Mesenchymal stem cell (in vitro differentiated cells and primary cell): ENCODE results near the gene STX4.

Experiments
- DNase-seq: peaks from one replicate; pipeline ENCODE4 v3.0.0-alpha.2; 2013
- H2AFZ ChIP-seq: one replicate; pipeline ENCODE4 v1.6.1; 2013; ENCODE audit warnings: low read depth, mild to moderate bottlenecking, control low read depth, inconsistent platforms, low read length, moderate library complexity
- H2AK5ac ChIP-seq: 2 replicates; pipeline ENCODE4 v1.6.1; 2013; ENCODE audit warnings: low read length, moderate library complexity, mild to moderate bottlenecking, inconsistent platforms; ENCODE audit not compliant: severe bottlenecking
- H2BK120ac ChIP-seq: one replicate; pipeline ENCODE4 v1.6.1; 2013; ENCODE audit warnings: low read depth, mild to moderate bottlenecking, inconsistent platforms, low read length, moderate library complexity
- H2BK12ac ChIP-seq, 2 experiments: one replicate each; pipeline ENCODE4 v1.6.1; 2013; ENCODE audit warnings: inconsistent platforms in 2 of 2, low read length in 2 of 2, mild to moderate bottlenecking in 2 of 2, moderate library complexity in 2 of 2, control low read depth in 1 of 2
- H2BK15ac ChIP-seq: one replicate; pipeline ENCODE4 v1.6.1; 2013; ENCODE audit warnings: mild to moderate bottlenecking, low read depth, inconsistent platforms; ENCODE audit not compliant: poor library complexity, severe bottlenecking
- H2BK5ac ChIP-seq: 2 replicates; pipeline ENCODE4 v1.6.1; 2013; ENCODE audit warnings: low read depth, mild to moderate bottlenecking, low read length, control low read depth, inconsistent platforms; ENCODE audit not compliant: poor library complexity, severe bottlenecking
- H3K14ac ChIP-seq, 2 experiments: one replicate each; pipeline ENCODE4 v1.6.1; 2013; ENCODE audit warnings: inconsistent platforms in 2 of 2, low read length in 2 of 2, control low read depth in 1 of 2, mild to moderate bottlenecking in 1 of 2, moderate library complexity in 1 of 2
- H3K18ac ChIP-seq, 2 experiments: one replicate each; pipeline ENCODE4 v1.6.1; 2013; ENCODE audit warnings: inconsistent platforms in 2 of 2, low read length in 2 of 2, control low read depth in 1 of 2, low read depth in 1 of 2, mild to moderate bottlenecking in 1 of 2
- H3K23ac ChIP-seq, 2 experiments: one replicate each; pipeline ENCODE4 v1.6.1; 2013; ENCODE audit warnings: inconsistent platforms in 2 of 2, low read length in 2 of 2, mild to moderate bottlenecking in 2 of 2, moderate library complexity in 2 of 2, control low read depth in 1 of 2
- H3K27ac ChIP-seq: 2 replicates; pipeline ENCODE4 v1.5.1; 2013; ENCODE audit warnings: mild to moderate bottlenecking, moderate library complexity, low read length, control low read depth, inconsistent platforms; ENCODE audit not compliant: poor library complexity, severe bottlenecking
- H3K27me3 ChIP-seq, 2 experiments: 2 replicates each; pipeline versions ENCODE4 v1.6.1 to v1.7.0; 2013; ENCODE audit warnings: low read length in 2 of 2, mild to moderate bottlenecking in 2 of 2, moderate library complexity in 2 of 2, control low read depth in 1 of 2, inconsistent platforms in 1 of 2; ENCODE audit not compliant: control insufficient read depth in 1 of 2, insufficient read depth in 1 of 2
- H3K36me3 ChIP-seq, 2 experiments: 2 replicates each; pipeline versions ENCODE4 v1.6.1 to v1.7.0; 2013; ENCODE audit warnings: low read length in 2 of 2, control low read depth in 1 of 2, inconsistent platforms in 1 of 2, low read depth in 1 of 2, mild to moderate bottlenecking in 1 of 2; ENCODE audit not compliant: insufficient read depth in 2 of 2, control insufficient read depth in 1 of 2
- H3K4ac ChIP-seq, 2 experiments: one replicate each; pipeline ENCODE4 v1.6.1; 2013; ENCODE audit warnings: inconsistent platforms in 2 of 2, low read length in 2 of 2, mild to moderate bottlenecking in 2 of 2, moderate library complexity in 2 of 2, control low read depth in 1 of 2, low read depth in 1 of 2
- H3K4me1 ChIP-seq: 2 replicates; pipeline ENCODE4 v1.6.1; 2013; ENCODE audit warnings: low read depth, low read length, control low read depth; ENCODE audit not compliant: control insufficient read depth, insufficient read depth
- H3K4me2 ChIP-seq: 2 replicates; pipeline ENCODE4 v1.6.1; 2013; ENCODE audit warnings: low read length, mild to moderate bottlenecking, inconsistent platforms; ENCODE audit not compliant: poor library complexity, severe bottlenecking
- H3K4me3 ChIP-seq, 2 experiments: 2 replicates each; pipeline versions ENCODE4 v1.5.1 to v1.7.0; 2013; ENCODE audit warnings: low read length in 2 of 2, mild to moderate bottlenecking in 2 of 2, control low read depth in 1 of 2, low read depth in 1 of 2; ENCODE audit not compliant: insufficient read depth in 1 of 2
- H3K79me1 ChIP-seq: replicated peaks from 2 replicates; pipeline ENCODE4 v1.6.1; 2013; ENCODE audit warnings: mild to moderate bottlenecking, control low read depth, low read length, inconsistent platforms; ENCODE audit not compliant: poor library complexity, severe bottlenecking
- H3K9ac ChIP-seq: 2 replicates; pipeline ENCODE4 v1.7.0; 2013; ENCODE audit warnings: mild to moderate bottlenecking, low read length, moderate library complexity
- H3K9me3 ChIP-seq: 2 replicates; pipeline ENCODE4 v1.7.0; 2013; ENCODE audit warnings: mild to moderate bottlenecking, low read length; ENCODE audit not compliant: control insufficient read depth
- H4K8ac ChIP-seq: one replicate; pipeline ENCODE4 v1.6.1; 2013; ENCODE audit warnings: inconsistent platforms, mild to moderate bottlenecking, low read length, moderate library complexity
- H4K91ac ChIP-seq: one replicate; pipeline ENCODE4 v1.6.1; 2013; ENCODE audit warnings: mild to moderate bottlenecking, low read length, inconsistent platforms
- WGBS: methylation state at CpG from one replicate; pipeline ENCODE4 v1.1.7; 2013; ENCODE audit warnings: mixed read lengths; 5-methylcytosine and 5-hydroxymethylcytosine counted together

Gene STX4

DNA sequence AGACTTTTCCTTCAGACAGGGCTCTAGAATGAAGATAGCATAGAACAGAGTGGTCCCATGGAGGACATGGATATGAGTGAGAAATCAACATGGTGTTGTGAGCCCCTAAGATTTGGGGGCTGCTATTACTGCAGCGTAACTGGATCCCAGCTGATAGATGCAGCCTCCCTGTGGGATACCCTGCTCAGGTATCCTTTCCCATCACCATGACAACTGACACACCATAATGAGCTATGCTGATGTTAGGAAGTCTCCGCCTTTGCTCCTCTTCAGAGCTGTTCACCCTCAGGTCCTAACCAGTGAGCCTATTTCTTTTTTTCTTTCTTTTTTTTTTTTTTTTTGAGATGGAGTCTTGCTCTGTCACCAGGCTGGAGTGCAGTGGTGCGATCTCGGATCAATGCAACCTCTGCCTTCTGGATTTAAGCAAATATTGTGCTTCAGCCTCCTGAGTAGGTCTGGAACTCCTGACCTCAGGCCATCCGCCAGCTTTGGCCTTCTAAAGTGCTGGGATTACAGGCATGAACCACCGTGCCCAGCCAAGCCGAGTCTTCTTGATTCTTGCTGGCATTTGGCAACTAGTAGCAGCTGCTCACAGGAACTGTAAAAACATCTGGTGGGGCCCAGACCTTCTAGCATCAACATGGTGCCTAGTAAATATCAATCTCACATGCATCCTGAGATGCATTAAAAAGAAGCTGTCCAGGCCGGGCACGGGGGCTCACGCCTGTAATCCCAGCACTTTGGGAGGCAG is 17.1 kb downstream of the STX4 start:
- H2AK5ac ChIP-seq: no peak overlapping the region
- H3K9ac ChIP-seq: no peak overlapping the region
- H3K4me1 ChIP-seq: peaks cover 7% of the 10 kb centered on the region
- H2BK15ac ChIP-seq: no peak overlapping the region
- no peak overlapping the region for H3K23ac ChIP-seq
- no peak overlapping the region for H2BK5ac ChIP-seq
- H2BK12ac ChIP-seq: peak overlapping the region; percentile 25 to 37
- no peak overlapping the region for H3K4ac ChIP-seq
- H3K9me3 ChIP-seq: no peaks in the 10 kb centered on the region
- H3K36me3 ChIP-seq: no peaks in the 10 kb centered on the region
- DNase-seq: no peak
- no peaks in the 10 kb centered on the region for H3K27me3 ChIP-seq
- no peak overlapping the region for H4K91ac ChIP-seq
- WGBS: 95% methylated on average over 10 of the region's 10 CpGs
- H3K18ac ChIP-seq: no peak overlapping the region
- H3K79me1 ChIP-seq: no peaks in the 10 kb centered on the region
- no peak overlapping the region for H2AFZ ChIP-seq
- H2BK120ac ChIP-seq: no peak overlapping the region
- no peak overlapping the region for H3K4me3 ChIP-seq
- no peak overlapping the region for H3K4me2 ChIP-seq
- no peak overlapping the region for H4K8ac ChIP-seq
- H3K27ac ChIP-seq: no peak overlapping the region
- no peak overlapping the region for H3K14ac ChIP-seq

DNA sequence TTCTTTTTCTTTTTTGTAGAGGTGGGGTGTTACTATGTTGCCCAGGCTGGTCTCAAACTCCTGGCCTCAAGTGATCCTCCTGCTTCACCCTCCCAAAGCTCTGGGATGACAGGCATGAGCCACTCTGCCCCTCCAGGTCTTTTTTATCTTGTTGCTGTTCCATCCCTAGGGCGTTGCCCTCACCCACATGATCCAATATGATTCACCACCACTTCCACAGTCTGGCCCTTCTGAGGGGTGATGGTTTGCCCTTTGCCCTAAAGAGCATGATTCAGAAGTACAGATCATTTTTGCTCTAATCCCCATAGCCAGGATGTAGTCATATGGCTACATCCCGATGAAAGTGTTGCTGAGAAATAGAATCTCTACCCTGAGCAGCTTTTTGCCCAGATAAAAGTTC is 18.8 kb downstream of the STX4 start:
- Histone ChIP-seq H3K4ac (peak overlapping the region in 1 of 2 experiments; percentile 80), H3K4me2 (peak overlapping the region; percentile 22), H3K27ac (peak overlapping the region; percentile 69), H2BK12ac (peak overlapping the region in 1 of 2 experiments; percentile 63), H2BK15ac (no peak overlapping the region), H3K9ac (peak overlapping the region; percentile 73), H3K14ac (no peak overlapping the region), H3K4me1 (peaks cover 7% of the 10 kb centered on the region), H2BK120ac (peak overlapping the region; percentile 11), H3K4me3 (no peak overlapping the region), H2AK5ac (peak overlapping the region; percentile 31), H3K79me1 (no peaks in the 10 kb centered on the region), H4K91ac (peak overlapping the region; percentile 44), H3K9me3 (no peaks in the 10 kb centered on the region), H3K36me3 (no peaks in the 10 kb centered on the region), H3K18ac (peak overlapping the region; percentile 40 to 43), H3K23ac (no peak overlapping the region), H3K27me3 (no peaks in the 10 kb centered on the region), H2AFZ (no peak overlapping the region), H4K8ac (no peak overlapping the region), H2BK5ac (no peak overlapping the region)
- peak; percentile 95 for DNase-seq
- WGBS: 0% methylated on average over 1 of the region's 2 CpGs

DNA sequence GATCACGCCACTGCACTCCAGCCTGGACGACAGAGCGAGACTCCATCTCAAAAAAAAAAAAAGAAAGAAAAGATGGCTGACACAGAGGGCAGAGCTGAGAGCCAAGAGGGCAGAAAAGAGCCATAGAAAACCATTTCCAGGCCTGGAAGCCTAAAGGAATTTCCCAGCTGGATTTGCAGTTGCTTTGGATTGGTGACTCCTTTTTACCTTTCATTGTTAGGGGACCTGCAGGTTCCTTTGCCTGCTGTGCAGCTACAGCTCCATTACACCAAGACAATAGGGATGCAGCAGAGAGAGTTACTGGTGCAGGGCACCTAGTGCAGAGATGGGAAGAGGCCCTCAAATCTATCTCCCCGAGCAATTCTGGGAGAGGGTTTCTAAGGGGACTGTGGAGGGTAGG is 22.3 kb downstream of the STX4 start:
- H2AFZ ChIP-seq: no peak overlapping the region
- H3K79me1 ChIP-seq: peaks cover 5% of the 10 kb centered on the region
- no peak for DNase-seq
- H3K27ac ChIP-seq: no peak overlapping the region
- no peak overlapping the region for H2BK15ac ChIP-seq
- H3K36me3 ChIP-seq: peaks cover 17 to 18% of the 10 kb centered on the region in 2 experiments
- H2BK12ac ChIP-seq: no peak overlapping the region
- no peaks in the 10 kb centered on the region for H3K27me3 ChIP-seq
- no peak overlapping the region for H2BK5ac ChIP-seq
- no peak overlapping the region for H3K9ac ChIP-seq
- no peak overlapping the region for H2AK5ac ChIP-seq
- H3K9me3 ChIP-seq: no peaks in the 10 kb centered on the region
- 95% methylated on average over 4 of the region's 4 CpGs for WGBS
- H3K23ac ChIP-seq: no peak overlapping the region
- H2BK120ac ChIP-seq: no peak overlapping the region
- H3K4me1 ChIP-seq: peaks cover 5% of the 10 kb centered on the region
- no peak overlapping the region for H3K4ac ChIP-seq
- no peak overlapping the region for H4K8ac ChIP-seq
- H3K18ac ChIP-seq: no peak overlapping the region
- no peak overlapping the region for H3K4me3 ChIP-seq
- no peak overlapping the region for H3K14ac ChIP-seq
- no peak overlapping the region for H3K4me2 ChIP-seq
- no peak overlapping the region for H4K91ac ChIP-seq

DNA sequence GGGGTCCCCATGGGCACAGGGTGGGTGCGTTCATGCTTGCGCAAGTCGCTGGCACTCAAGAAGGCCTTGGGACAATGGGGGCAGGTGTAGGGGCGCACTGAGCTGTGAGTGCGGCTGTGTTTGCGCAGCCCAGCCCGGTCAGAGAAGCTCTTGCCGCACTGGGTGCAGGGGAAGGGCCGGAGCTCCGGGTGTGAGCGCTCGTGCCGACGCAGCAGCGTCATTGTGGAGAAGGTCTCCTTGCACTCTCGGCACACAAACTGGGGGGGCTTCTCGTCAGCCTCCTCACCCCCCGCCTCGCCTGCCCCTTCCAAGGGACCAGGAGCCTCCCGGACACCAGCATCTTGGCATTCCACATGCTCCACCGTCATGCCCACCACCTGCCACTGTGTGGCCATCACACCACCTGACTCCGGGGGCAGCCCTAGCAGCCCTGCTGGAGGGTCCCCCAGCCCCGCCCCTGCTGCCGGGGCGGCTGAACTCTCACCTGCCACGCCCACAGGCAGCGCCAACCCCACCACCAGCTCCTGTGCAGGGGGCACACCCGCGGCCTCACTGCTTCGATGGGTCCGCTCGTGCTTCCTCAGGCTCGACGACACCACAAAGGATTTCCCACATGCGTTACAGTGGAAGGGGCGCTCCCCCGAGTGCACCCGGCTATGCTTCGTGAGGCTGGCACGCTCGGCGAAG is 27.9 kb downstream of the STX4 start:
- no peak overlapping the region for H2AFZ ChIP-seq
- no peak overlapping the region for H2BK15ac ChIP-seq
- H3K27me3 ChIP-seq: no peaks in the 10 kb centered on the region
- no peak overlapping the region for H3K23ac ChIP-seq
- peak overlapping the region; percentile 47 for H4K8ac ChIP-seq
- no peak overlapping the region for H3K27ac ChIP-seq
- WGBS: 98% methylated on average over 42 of the region's 42 CpGs
- no peak overlapping the region for H2AK5ac ChIP-seq
- H3K18ac ChIP-seq: no peak overlapping the region
- H3K4me1 ChIP-seq: peaks cover 22% of the 10 kb centered on the region
- no peak for DNase-seq
- H2BK12ac ChIP-seq: no peak overlapping the region
- H3K36me3 ChIP-seq: peaks cover 46 to 52% of the 10 kb centered on the region in 2 experiments
- no peak overlapping the region for H2BK120ac ChIP-seq
- H4K91ac ChIP-seq: peak overlapping the region; percentile 67
- peaks cover 33% of the 10 kb centered on the region for H3K79me1 ChIP-seq
- no peak overlapping the region for H3K4me2 ChIP-seq
- H3K4ac ChIP-seq: no peak overlapping the region
- H3K14ac ChIP-seq: no peak overlapping the region
- peak overlapping the region in 1 of 2 experiments; percentile 35 for H3K4me3 ChIP-seq
- no peak overlapping the region for H3K9ac ChIP-seq
- H3K9me3 ChIP-seq: no peaks in the 10 kb centered on the region
- no peak overlapping the region for H2BK5ac ChIP-seq
